Neutrophil (primary cell): ENCODE measurements around the gene HOXB5.

ENCODE experiments used
- H3K27ac ChIP-seq: fragments of 200-600 bp; sonication (generic); 2 replicates; pipeline ENCODE4 v1.5.1; 2016; ENCODE audit warnings: mild to moderate bottlenecking, moderate library complexity
- H3K27me3 ChIP-seq: fragments of 200-600 bp; sonication (generic); 2 replicates; pipeline ENCODE4 v1.6.0; 2016; ENCODE audit warnings: mild to moderate bottlenecking
- H3K36me3 ChIP-seq: fragments of 200-600 bp; sonication (generic); 2 replicates; pipeline ENCODE4 v1.5.1; 2017
- H3K4me1 ChIP-seq, 2 experiments: fragments of 200-600 bp in 1 of 2; sonication (generic) in 1 of 2; 1 replicate in 1 of 2; 2 replicates in 1 of 2; pipeline versions ENCODE4 v1.5.1 to v1.6.1; 2013 to 2016; ENCODE audit warnings: low read depth in 1 of 2, low read length in 1 of 2, mild to moderate bottlenecking in 1 of 2, moderate library complexity in 1 of 2; ENCODE audit not compliant: control insufficient read depth in 1 of 2, insufficient read depth in 1 of 2
- H3K4me3 ChIP-seq, 2 experiments: fragments of 200-600 bp in 1 of 2; sonication (generic) in 1 of 2; 1 replicate in 1 of 2; 2 replicates in 1 of 2; pipeline ENCODE4 v1.5.1; 2013 to 2016; ENCODE audit warnings: low read depth in 1 of 2, low read length in 1 of 2, mild to moderate bottlenecking in 1 of 2, moderate library complexity in 1 of 2
- H3K9me3 ChIP-seq: fragments of 200-600 bp; sonication (generic); 2 replicates; pipeline ENCODE4 v1.5.1; 2016
- TF ChIP-seq, protein P1 (sequence below): fragments of 200-600 bp; sonication (generic); IDR thresholded peaks from 2 replicates; pipeline ENCODE4 v1.5.1; 2016; ENCODE audit warnings: antibody characterized with exemption

The HOXB5 gene

DNA sequence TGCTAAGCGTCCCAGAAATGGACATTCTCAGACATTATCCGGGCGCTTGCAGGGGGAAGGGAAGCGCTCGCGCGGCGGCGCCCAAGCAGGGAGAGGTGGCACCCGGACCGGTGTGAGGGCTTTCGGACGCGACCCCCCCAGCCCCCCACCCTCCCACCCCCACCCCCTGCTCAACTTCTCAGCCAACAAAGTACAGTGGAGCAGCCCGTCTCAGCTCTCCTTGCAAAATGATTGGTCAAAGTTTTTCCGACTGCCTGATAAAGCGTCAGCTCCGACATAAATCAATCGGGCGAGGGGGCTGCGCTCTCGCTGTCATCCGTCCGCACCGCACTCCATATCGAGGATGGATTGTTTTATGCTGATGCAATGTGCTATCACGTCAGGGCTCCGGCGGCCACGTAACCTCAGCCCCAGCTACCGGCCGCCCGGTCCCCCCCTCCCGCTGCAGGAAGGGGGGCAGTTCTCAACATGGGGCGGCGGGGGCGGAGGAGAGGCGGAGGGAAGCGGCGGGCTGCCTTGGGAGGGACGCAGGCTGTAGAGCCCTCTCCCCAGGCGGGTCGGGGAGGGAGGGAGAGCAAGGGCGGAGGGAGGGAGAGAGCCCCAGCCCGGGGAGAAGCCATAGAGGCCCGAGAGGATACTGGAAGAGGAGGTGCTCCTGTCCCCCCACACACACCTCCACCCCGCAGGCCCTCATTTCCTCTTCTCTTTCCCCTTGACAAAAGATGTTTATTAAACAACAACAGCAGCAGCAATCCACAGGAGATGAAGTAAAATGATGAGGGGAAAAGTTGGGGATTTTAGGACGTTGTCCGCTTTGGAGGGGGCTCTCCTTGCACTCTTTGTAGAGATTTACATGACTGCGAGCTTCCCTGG is 32.9 kb upstream of the HOXB5 start, which contains the start of gene HOXB9:
Gene HOXB9, minus strand, starts transcription at position 114 of the 873 bp plus-strand sequence. Its CDS starts 89 bp downstream, at position 25.
- H3K4me1 ChIP-seq: peaks cover 0 to 6% of the 10 kb centered on the region in 2 experiments
- no peaks in the 10 kb centered on the region for H3K9me3 ChIP-seq
- TF ChIP-seq, protein P1, sequence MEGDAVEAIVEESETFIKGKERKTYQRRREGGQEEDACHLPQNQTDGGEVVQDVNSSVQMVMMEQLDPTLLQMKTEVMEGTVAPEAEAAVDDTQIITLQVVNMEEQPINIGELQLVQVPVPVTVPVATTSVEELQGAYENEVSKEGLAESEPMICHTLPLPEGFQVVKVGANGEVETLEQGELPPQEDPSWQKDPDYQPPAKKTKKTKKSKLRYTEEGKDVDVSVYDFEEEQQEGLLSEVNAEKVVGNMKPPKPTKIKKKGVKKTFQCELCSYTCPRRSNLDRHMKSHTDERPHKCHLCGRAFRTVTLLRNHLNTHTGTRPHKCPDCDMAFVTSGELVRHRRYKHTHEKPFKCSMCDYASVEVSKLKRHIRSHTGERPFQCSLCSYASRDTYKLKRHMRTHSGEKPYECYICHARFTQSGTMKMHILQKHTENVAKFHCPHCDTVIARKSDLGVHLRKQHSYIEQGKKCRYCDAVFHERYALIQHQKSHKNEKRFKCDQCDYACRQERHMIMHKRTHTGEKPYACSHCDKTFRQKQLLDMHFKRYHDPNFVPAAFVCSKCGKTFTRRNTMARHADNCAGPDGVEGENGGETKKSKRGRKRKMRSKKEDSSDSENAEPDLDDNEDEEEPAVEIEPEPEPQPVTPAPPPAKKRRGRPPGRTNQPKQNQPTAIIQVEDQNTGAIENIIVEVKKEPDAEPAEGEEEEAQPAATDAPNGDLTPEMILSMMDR: no peak
- H3K27me3 ChIP-seq: peaks cover 100% of the 10 kb centered on the region
- H3K4me3 ChIP-seq: no peak within 1 kb of the TSS
- no peaks in the 10 kb centered on the region for H3K36me3 ChIP-seq
- H3K27ac ChIP-seq: no peak within 1 kb of the TSS

DNA sequence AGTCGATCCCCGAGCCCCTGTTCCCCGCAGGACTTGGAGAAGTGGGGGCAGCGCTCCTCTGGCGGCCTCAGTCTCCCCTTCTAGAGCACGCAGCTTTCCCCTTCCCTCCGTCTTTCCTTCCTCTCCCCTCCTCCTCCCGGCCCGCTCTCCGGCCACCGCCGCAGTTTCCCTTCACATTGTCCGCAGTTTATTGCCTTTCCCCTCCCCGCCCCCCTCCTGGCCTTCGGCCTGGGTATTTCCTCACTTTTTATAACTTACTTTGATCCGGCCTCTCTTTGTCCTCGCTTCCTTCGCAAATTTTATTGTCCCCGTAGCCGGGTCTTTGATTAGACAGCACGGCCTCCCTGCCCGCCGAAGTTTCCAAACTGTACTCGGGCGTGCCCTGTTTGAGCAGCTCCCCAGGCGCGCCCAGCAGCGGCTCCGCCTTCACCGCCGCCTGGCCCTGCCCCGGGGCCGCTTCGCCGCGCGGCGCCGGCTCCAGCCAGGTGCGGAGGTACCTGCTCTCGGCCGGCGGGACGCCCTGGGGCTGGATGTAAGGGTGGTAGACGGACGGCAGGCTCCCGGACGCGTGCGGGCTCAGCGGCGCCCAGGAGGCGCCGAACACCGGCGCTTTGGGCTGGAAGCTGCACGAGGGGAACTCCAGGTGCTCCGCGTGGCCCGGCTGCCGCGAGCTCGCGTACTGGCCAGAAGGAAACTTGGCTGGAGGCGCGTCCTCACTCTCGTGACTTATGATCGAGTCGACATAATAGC is 32.1 kb upstream of the HOXB5 start:
- Histone ChIP-seq H3K9me3 (no peaks in the 10 kb centered on the region), H3K27ac (no peak overlapping the region), H3K4me3 (no peak overlapping the region), H3K4me1 (peaks cover 0 to 6% of the 10 kb centered on the region in 2 experiments), H3K36me3 (no peaks in the 10 kb centered on the region), H3K27me3 (peaks cover 100% of the 10 kb centered on the region)
- TF ChIP-seq, protein P1: no peak

DNA sequence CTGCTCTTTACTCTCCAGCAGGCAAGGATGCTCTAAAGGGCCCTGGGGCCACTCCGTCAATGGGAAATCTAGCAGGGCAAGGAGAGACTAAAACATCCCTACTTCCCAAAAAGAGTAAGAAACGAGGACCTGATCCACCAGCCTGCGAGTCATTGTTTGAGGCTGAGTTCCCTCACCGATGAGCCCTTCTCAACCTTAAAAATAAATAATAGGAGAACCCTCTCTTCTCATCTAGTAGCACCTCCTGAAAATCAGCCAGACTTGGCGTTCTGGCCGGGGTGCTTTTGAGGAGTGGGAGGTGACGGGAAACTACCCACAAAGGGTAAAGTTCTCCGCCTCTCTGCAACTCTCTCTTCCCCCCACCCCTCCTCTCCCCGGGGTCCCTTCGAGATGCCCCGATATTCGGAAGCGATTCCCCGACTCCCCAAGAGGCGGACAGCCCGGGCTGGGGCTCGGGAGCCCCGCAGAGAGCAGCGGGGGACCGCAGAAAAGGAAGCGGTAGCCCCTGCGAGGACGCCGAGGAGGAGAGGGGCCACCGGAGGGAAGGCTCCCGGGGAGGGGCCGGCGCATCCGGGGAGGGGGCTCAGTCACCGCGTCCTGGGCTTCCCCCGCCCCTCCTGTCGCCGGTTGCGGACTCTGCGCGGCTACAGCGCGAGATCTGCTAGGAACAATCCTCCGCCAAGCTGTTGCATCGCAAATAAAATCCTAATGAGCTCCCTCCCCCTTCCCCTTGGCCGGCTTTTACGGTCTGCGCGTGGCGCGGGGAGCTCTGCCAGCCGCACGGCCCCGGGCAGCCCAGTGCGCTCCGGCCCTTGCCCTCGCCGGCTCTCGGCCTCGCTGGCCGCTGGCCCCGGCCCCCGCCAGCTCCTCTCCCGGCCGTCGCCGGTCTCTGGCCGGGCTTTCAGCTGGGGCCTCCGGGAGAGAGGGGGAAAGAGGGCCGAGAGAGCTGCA is 31.2 kb upstream of the HOXB5 start:
- H3K4me3 ChIP-seq: no peak overlapping the region
- H3K27ac ChIP-seq: no peak overlapping the region
- H3K27me3 ChIP-seq: peaks cover 100% of the 10 kb centered on the region
- no peaks in the 10 kb centered on the region for H3K9me3 ChIP-seq
- TF ChIP-seq, protein P1: no peak
- H3K4me1 ChIP-seq: peaks cover 0 to 6% of the 10 kb centered on the region in 2 experiments
- no peaks in the 10 kb centered on the region for H3K36me3 ChIP-seq

DNA sequence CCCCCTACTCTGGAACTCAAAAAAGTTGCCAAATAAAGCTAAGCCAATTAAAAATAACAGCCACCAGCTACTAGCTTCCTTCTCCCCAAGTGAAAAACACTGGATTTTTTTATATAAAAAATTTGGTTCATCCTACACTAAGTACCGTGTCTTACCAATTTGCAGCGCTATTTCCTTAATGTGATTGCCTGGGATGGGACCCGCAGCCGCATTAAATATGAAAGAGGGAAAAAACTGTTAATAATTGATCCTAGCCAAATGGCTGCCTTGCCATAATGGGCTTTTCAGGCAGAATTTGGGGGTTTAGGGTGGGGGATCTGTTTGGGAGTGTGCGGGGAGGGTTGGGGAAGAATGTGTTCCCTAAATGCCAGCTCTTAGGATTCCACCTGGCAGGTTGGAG is 30.5 kb upstream of the HOXB5 start:
- H3K4me1 ChIP-seq: peaks cover 0 to 6% of the 10 kb centered on the region in 2 experiments
- H3K4me3 ChIP-seq: no peak overlapping the region
- TF ChIP-seq, protein P1: no peak
- H3K27ac ChIP-seq: no peak overlapping the region
- no peaks in the 10 kb centered on the region for H3K36me3 ChIP-seq
- peaks cover 100% of the 10 kb centered on the region for H3K27me3 ChIP-seq
- H3K9me3 ChIP-seq: no peaks in the 10 kb centered on the region

DNA sequence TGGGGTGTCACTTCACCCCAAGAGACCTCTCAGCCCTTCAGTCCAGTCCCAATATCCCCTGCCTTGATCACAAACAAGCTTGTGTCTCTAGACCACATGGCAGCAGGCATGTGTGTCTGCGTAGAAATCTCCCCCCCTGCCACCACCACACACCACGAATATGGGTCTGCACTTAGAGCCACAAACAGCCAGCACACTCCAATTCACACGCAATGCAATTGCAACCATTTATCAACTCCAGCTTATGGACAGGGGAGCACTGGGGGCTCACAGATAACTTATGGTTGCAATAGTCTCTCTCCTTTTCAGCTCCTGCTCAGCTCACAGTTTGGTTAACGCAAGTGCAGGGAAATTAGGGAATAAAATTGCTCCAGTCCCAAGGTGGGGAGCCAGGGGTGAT is 30.0 kb upstream of the HOXB5 start:
- Histone ChIP-seq H3K9me3 (no peaks in the 10 kb centered on the region), H3K27ac (no peak overlapping the region), H3K27me3 (peaks cover 100% of the 10 kb centered on the region), H3K4me3 (no peak overlapping the region), H3K4me1 (peaks cover 0 to 6% of the 10 kb centered on the region in 2 experiments), H3K36me3 (no peaks in the 10 kb centered on the region)
- TF ChIP-seq, protein P1: no peak
